GM18520 (cell line): ENCODE data around the gene CCDC159.
"Not testable (repeated sequence)": the region's sequence is repeated elsewhere in the genome, so short reads cannot be mapped to it uniquely, and the experiment has no call there.

Experiments
- ATAC-seq: cut with Tn5 transposase; IDR thresholded peaks from one replicate; pipeline ENCODE4 v1.9.1; 2021; ENCODE audit not compliant: unreplicated experiment

The CCDC159 gene

GRCh38 chr19:11337080-11337479, 9.2 kb upstream of the CCDC159 start:
- no peak for ATAC-seq

- no peak for ATAC-seq
Measured at GRCh38 chr19:11338121-11338520, 8.2 kb upstream of the CCDC159 start.

- ATAC-seq, result no peak
Measured at GRCh38 chr19:11338569-11339253, 7.6 kb upstream of the CCDC159 start.

- ATAC-seq, result no peak
Measured at GRCh38 chr19:11339254-11340098, 6.8 kb upstream of the CCDC159 start, which contains the start of gene RAB3D. Gene RAB3D, minus strand, starts transcription at chr19:11339657. Its CDS starts 2,258 bp downstream, at chr19:11337399.

GRCh38 chr19:11340099-11340467, 6.2 kb upstream of the CCDC159 start:
- ATAC-seq, result not testable (repeated sequence)

- ATAC-seq, result no peak
Measured at GRCh38 chr19:11342429-11342828, 3.9 kb upstream of the CCDC159 start.

GRCh38 chr19:11345122-11345803, 1.1 kb upstream of the CCDC159 start:
- ATAC-seq, result no peak

GRCh38 chr19:11347546-11348039, 1.3 kb downstream of the CCDC159 start:
- no peak for ATAC-seq

GRCh38 chr19:11349171-11349570, 2.9 kb downstream of the CCDC159 start:
- no peak for ATAC-seq

- ATAC-seq, result not testable (repeated sequence)
Measured at GRCh38 chr19:11354102-11354501, 7.8 kb downstream of the CCDC159 start.

- no peak for ATAC-seq
Measured at GRCh38 chr19:11355160-11356073, 9.1 kb downstream of the CCDC159 start, which contains the start of gene PLPPR2. Gene PLPPR2, plus strand, starts transcription at chr19:11355432. Its CDS starts 2,242 bp downstream, at chr19:11357674.

GRCh38 chr19:11356074-11356397, 9.7 kb downstream of the CCDC159 start:
- no peak for ATAC-seq

GRCh38 chr19:11356676-11357550, 10.6 kb downstream of the CCDC159 start:
- ATAC-seq, result no peak

- ATAC-seq, result no peak
Measured at GRCh38 chr19:11359421-11359820, 13.1 kb downstream of the CCDC159 start.

GRCh38 chr19:11361037-11361770, 14.9 kb downstream of the CCDC159 start:
- ATAC-seq, result no peak

- ATAC-seq, result no peak
Measured at GRCh38 chr19:11361771-11362731, 15.7 kb downstream of the CCDC159 start.

- ATAC-seq, result no peak
Measured at GRCh38 chr19:11363881-11364280, 17.6 kb downstream of the CCDC159 start.
